Measurements from ENCODE around the gene ADCY9.
A peak's percentile ranks its signal among the peaks of the same experiment; 100 is the strongest.
"Not testable (repeated sequence)": the region's sequence is repeated elsewhere in the genome, so short reads cannot be mapped to it uniquely, and the experiment has no call there.

ADCY9 gene

DNA sequence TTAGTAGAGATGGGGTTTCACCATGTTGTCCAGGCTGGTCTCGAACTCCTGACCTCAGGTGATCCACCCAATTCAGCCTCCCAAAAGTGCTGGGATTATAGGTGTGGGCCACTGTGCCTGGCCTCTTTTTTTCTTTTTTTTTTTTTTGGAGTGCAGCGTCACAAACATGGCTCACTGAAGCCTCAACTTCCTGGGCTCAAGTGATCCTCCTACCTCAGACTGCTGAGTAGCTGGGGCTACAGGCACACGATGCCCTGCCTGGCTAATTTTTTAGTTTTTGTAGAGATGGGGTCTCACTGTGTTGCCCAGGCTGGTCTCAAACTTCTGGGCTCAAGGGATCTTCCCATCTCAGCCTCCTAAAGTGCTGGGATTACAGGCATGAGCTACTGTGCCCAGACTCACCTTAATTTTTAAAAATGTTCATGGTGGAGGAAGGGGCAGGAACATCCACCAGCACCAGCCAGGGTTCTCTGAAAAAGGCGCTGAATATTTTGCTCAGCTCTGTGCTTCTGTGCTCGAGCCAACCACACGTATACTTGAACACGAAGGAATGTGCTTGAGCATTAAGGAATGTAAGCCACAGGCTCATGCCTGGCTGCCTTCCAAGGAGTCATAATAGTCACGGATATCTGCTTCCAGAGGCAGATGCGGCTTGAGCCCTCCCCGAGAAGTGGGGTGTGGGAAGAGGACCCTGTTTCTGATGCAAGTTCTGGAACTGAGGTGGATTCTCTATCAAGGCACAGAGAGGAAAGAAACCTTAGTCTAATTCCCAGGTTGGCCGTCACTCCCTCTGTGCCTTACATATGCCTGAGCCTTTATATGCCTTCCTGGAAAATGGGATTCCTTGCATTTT is 170.3 kb downstream of the ADCY9 start:
- H3K4me1 Mint-ChIP-seq = peaks cover 0 to 2% of the 10 kb centered on the region in 2 donors
- H3K27me3 Mint-ChIP-seq = peaks cover 9 to 28% of the 10 kb centered on the region in 2 donors
- H3K36me3 Mint-ChIP-seq = no peaks in the 10 kb centered on the region
- DNase-seq (no peak), ATAC-seq (replicated peaks) (no peak)
- no peak overlapping the region for H3K4me3 Mint-ChIP-seq
- H3K27ac Mint-ChIP-seq = no peak overlapping the region
- peaks cover 0 to 3% of the 10 kb centered on the region in 2 donors for H3K9me3 Mint-ChIP-seq

DNA sequence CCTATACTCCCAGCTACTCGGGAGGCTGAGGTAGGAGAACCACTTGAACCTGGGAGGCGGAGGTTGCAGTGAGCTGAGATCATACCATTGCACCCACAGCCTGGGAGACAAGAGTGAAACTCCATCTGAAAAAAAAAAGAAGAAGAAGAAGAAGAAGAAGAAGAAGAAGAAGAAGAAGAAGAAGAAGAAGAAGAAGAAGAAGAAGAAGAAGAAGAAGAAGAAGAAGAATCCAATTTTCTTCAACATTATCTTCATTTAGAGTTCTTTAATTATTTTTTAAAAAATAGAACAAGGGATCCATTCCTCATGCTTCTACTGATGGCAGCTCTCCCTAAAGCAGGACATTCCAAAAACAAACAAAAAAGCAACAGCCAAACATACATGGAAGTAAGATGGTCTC is 171.8 kb downstream of the ADCY9 start:
- H3K27ac Mint-ChIP-seq; H3K36me3 Mint-ChIP-seq; H3K4me1 Mint-ChIP-seq; DNase-seq; H3K4me3 Mint-ChIP-seq; ATAC-seq (replicated peaks); H3K9me3 Mint-ChIP-seq: not testable (repeated sequence)
- peaks cover 0 to 17% of the 10 kb centered on the region in 2 donors for H3K27me3 Mint-ChIP-seq

DNA sequence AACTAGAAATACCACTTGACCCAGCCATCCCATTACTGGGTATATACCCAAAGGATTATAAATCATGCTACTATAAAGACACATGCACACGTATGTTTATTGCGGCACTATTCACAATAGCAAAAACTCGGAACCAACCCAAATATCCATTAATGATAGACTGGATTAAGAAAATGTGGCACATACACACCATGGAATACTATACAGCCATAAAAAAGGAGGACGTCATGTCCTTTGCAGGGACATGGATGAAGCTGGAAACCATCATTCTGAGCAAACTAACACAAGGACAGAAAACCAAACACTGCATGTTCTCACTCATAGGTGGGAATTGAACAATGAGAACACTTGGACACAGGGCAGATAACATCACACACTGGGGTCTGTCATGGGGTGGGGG is 174.1 kb downstream of the ADCY9 start:
- H3K27ac Mint-ChIP-seq = not testable (repeated sequence)

DNA sequence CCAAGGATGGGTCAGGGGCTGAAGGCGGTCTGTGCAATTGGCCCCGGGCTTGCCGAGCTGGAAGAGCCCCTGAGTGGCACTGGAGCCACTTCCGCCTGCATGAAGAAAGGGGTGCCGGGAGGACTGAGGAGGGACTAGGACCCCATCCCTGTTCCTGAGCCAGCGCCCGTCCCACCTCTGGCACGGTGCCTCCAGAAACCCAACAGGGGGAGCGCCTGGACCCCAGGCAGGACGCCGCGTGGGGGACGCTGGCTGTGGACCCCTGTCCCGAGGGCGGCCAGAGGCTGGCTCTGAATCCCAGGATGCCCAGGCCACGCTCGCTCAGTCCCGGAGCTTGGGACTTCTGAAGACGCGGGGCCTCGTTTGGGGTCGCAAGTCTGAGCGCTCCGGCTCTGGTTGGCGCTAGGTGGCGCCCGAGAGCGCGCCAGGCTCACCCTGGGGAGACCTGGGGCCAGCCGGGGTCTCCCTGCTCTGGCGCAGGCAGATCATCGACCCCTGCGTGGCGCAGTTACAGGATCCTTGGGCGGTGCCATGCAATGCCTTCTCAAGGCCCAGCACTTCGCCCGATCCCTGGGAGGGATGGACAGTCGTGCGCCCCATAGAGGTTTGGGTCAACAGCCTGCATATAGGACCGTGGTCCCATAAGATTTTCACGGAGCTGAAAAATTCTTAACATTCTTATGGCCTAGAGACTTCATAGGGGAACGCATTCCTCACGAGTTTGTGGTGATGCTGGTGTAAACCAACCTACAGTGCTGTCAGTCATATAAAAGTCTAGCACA is 177.2 kb downstream of the ADCY9 start:
- Mint-ChIP-seq H3K4me3 (peak overlapping the region in 1 of 2 donors; percentile 54), H3K9me3 (peaks cover 0 to 3% of the 10 kb centered on the region in 2 donors), H3K27ac (no peak overlapping the region), H3K4me1 (peaks cover 2 to 6% of the 10 kb centered on the region in 2 donors), H3K36me3 (no peaks in the 10 kb centered on the region), H3K27me3 (peaks cover 17 to 23% of the 10 kb centered on the region in 2 donors)
- ATAC-seq (replicated peaks) (peak; percentile 89), DNase-seq (peak; percentile 40)

More for the DNA sequence above, 174.1 kb downstream of the ADCY9 start:
- H3K27me3 Mint-ChIP-seq = peaks cover 5 to 17% of the 10 kb centered on the region in 2 donors
- not testable (repeated sequence) for DNase-seq; H3K4me3 Mint-ChIP-seq; H3K9me3 Mint-ChIP-seq; H3K36me3 Mint-ChIP-seq; H3K4me1 Mint-ChIP-seq; ATAC-seq (replicated peaks)

DNA sequence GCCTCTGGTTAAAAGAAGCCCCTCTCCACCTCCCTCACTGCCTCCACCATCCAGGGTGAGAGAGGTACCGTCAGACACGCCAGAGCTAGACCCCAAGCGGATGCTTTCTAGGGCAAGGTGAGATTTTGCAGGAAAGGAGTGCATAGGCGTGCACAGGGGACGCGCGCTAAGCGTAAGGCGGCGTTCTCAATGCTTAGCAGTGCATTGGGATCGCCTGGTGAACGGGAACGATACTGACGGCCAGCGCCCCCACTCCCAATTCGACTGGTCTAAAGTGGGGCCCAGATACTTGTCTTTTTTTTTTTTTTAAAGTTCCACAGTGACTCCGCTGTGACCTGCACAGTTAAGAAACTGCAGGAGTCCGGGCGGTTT is 177.8 kb downstream of the ADCY9 start:
- Mint-ChIP-seq H3K36me3 (no peaks in the 10 kb centered on the region), H3K27me3 (peaks cover 17 to 23% of the 10 kb centered on the region in 2 donors), H3K4me3 (peak overlapping the region; percentile 25 to 54), H3K4me1 (peaks cover 2 to 6% of the 10 kb centered on the region in 2 donors), H3K27ac (no peak overlapping the region), H3K9me3 (peaks cover 0 to 3% of the 10 kb centered on the region in 2 donors)
- no peak for DNase-seq
- ATAC-seq (replicated peaks) = peak; percentile 12 to 21

DNA sequence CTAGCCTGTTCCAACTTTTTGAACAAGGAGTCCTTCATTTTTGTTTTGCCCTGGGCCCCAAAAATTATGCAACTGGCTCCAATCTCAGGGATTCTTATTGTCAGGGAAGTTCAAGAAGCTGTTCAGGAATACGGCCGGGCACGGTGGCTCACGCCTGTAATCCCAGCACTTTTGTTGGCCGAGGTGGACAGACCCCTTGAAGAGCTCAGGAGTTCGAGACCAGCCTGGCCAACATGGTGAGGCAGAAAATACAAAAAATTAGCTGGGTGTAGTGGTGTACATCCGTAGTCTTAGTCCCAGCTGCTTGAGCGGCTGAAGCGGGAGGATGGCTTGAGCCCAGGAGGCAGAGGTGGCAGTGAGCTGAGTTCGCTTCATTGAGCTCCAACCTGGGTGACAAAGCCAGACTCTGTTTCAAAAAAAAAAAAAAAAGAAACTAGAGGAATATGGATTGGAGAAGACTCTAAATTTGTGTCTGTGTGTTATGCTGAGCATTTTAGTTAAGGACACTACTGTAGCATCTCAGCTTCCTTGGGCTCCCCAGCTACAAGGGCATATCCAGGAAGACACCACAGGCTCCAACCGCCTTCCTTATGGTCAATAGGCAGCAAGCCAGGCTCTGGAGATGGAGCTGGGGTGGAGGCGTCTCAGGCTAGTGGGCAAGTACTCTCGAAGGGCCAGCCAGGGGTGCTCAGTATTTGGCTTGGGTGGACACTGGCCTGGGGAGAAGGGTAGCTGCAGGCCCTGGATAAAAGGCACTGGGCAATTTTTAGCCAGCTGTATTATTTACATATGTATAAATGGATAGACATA is 179.0 kb downstream of the ADCY9 start:
- H3K27me3 Mint-ChIP-seq = peaks cover 17 to 22% of the 10 kb centered on the region in 2 donors
- peaks cover 0 to 3% of the 10 kb centered on the region in 2 donors for H3K9me3 Mint-ChIP-seq

DNA sequence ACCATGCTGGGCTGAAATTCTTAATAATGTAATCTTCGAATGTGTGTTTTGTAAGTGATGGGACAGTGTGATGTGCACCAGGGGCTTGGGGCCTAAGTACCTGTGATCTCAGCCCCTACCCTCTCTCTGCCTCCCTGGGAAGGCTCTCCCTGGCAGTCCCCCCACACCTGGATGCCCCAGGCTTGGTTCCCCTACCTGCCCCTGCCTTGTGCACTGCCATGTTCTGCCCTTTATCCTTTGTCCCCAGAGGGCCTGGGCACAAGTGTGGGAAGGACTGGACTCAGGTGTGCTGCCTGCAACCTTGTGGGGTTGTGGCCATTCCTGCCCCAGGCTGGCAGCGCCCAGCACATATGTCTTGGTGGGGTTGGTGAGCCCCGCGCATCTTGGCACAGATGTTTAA is 180.3 kb downstream of the ADCY9 start:
- H3K9me3 Mint-ChIP-seq = no peaks in the 10 kb centered on the region
- H3K4me1 Mint-ChIP-seq = peaks cover 2 to 6% of the 10 kb centered on the region in 2 donors
- no peak overlapping the region for H3K4me3 Mint-ChIP-seq
- DNase-seq (no peak), ATAC-seq (replicated peaks) (no peak)
- H3K36me3 Mint-ChIP-seq = no peaks in the 10 kb centered on the region
- H3K27ac Mint-ChIP-seq = no peak overlapping the region
- peaks cover 17 to 19% of the 10 kb centered on the region in 2 donors for H3K27me3 Mint-ChIP-seq

More for the DNA sequence above, 179.0 kb downstream of the ADCY9 start:
- no peaks in the 10 kb centered on the region for H3K36me3 Mint-ChIP-seq
- DNase-seq (no peak), ATAC-seq (replicated peaks) (no peak)
- H3K4me3 Mint-ChIP-seq = no peak overlapping the region
- peaks cover 2 to 6% of the 10 kb centered on the region in 2 donors for H3K4me1 Mint-ChIP-seq
- H3K27ac Mint-ChIP-seq = no peak overlapping the region

DNA sequence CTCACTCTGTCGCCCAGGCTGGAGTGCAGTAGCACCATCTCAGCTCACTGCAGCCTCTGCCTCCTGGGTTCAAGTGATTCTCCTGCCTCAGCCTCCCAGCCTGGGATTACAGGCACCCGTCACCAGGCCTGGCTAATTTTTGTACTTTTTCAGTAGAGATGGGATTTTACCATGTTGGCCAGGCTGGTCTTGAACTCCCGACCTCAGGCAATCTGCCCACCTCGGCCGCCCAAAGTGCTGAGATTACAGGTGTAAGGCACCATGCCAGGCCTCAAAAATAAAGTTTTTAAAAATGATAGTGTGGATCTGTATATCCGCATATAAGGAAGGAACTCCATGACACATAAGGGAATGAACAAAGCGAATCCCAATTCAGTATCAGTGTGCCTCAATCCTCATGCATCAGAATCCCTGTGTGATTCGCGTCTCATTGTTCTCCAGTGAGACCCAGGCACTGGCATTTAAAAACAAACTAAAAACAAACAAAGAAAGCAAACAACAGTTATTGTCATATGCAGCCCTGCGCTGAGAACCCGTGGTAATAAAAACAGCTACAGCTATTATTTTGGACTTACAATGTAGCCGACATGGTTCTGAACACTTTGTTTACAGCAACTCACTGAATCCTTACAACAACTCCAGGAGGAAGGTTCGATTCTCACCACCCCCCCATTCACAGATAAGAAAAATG is 181.6 kb downstream of the ADCY9 start:
- Mint-ChIP-seq H3K27me3 (peaks cover 17 to 24% of the 10 kb centered on the region in 2 donors), H3K27ac (no peak overlapping the region), H3K4me3 (no peak overlapping the region), H3K36me3 (no peaks in the 10 kb centered on the region), H3K4me1 (peaks cover 2 to 6% of the 10 kb centered on the region in 2 donors), H3K9me3 (no peaks in the 10 kb centered on the region)
- DNase-seq (no peak), ATAC-seq (replicated peaks) (no peak)

DNA sequence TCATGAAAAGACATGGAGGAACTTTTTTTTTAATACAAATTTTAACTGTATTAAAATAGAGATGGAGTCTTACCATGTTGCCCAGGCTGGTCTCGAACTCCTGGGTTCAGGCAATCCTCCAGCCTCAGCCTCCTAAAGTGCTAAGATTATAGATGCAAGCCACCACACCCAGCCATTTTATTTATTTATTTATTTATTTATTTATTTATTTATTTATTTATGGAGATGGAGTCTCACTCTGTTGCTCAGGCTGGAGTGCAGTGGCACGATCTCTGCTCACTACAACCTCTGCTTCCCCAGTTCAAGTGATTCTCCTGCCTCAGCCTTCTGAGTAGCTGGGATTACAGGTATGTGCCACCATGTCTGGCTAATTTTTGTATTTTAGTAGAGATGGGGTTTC is 189.1 kb downstream of the ADCY9 start:
- H3K4me3 Mint-ChIP-seq; H3K4me1 Mint-ChIP-seq; ATAC-seq (replicated peaks); H3K36me3 Mint-ChIP-seq; H3K9me3 Mint-ChIP-seq; H3K27ac Mint-ChIP-seq; DNase-seq: not testable (repeated sequence)
- H3K27me3 Mint-ChIP-seq = peaks cover 16 to 31% of the 10 kb centered on the region in 2 donors

DNA sequence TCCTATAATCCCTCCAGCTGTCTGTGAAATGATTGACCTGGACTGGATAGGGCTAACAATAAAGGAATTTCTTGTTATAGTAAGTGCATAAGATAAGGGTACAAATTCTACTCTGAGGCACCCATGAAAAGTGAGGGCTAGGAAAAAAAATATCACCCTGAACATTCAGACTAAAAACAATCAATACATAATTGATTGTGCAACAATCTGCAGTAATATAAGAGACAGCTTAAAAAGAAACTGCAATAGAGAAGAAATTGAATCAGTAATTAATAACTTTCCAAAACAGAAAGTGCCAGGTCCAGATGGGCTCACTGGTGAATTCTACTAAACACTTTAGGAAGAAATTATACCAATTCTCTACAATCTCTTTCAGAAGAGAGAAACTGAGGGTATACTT is 191.5 kb downstream of the ADCY9 start:
- Mint-ChIP-seq H3K9me3 (peaks cover 0 to 2% of the 10 kb centered on the region in 2 donors), H3K4me1 (no peaks in the 10 kb centered on the region), H3K27ac (no peak overlapping the region), H3K4me3 (no peak overlapping the region), H3K27me3 (peaks cover 24 to 41% of the 10 kb centered on the region in 2 donors), H3K36me3 (no peaks in the 10 kb centered on the region)
- DNase-seq (no peak), ATAC-seq (replicated peaks) (no peak)

DNA sequence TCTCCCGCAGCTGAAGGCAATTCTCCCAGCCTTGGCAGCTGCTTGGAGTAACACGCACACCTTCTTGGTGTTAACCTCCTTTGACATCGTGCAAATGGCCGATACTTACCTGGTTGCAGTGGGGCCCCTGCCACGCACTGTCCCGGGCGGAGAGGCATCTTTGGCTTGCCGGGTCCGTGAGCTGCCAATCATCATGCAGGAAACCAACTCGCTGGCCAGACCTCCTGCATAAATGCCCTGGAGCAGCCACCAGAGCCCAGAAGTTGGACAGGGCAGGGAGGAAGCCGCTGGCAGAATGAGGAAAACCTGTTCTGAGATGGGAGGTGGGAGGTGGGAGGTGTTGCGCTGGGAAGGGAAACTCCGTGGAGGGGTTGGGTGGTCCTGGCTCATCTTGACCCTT is 194.0 kb downstream of the ADCY9 start:
- Mint-ChIP-seq H3K36me3 (peaks cover 7 to 10% of the 10 kb centered on the region in 2 donors), H3K27ac (no peak overlapping the region), H3K27me3 (peaks cover 28 to 48% of the 10 kb centered on the region in 2 donors), H3K9me3 (peaks cover 9 to 15% of the 10 kb centered on the region in 2 donors), H3K4me3 (no peak overlapping the region), H3K4me1 (no peaks in the 10 kb centered on the region)
- ATAC-seq (replicated peaks) = no peak
- DNase-seq = no peak

DNA sequence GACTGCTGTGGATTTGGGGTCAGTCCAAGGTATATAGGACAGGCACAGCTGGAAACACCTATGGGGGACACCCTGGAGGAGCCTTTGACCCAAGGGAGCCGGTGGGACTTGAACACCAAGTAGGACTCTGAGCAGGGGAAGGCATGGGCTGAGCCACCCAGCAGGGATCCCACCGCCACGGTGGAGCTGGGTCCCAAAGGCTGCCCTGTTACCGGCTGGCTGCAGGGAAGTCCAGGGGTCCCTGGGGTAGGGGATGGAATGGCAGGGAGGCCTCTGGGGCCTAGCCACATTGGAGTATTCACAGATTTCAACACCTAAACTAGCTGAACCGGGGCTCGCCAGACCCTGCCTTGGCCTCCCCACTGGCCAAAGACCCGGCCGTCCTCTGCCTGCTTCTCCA is 196.0 kb downstream of the ADCY9 start:
- Mint-ChIP-seq H3K4me1 (no peaks in the 10 kb centered on the region), H3K36me3 (peaks cover 7 to 10% of the 10 kb centered on the region in 2 donors), H3K27ac (no peak overlapping the region), H3K9me3 (peaks cover 9 to 18% of the 10 kb centered on the region in 2 donors), H3K4me3 (no peak overlapping the region), H3K27me3 (peaks cover 26 to 41% of the 10 kb centered on the region in 2 donors)
- no peak for ATAC-seq (replicated peaks)
- DNase-seq = no peak

DNA sequence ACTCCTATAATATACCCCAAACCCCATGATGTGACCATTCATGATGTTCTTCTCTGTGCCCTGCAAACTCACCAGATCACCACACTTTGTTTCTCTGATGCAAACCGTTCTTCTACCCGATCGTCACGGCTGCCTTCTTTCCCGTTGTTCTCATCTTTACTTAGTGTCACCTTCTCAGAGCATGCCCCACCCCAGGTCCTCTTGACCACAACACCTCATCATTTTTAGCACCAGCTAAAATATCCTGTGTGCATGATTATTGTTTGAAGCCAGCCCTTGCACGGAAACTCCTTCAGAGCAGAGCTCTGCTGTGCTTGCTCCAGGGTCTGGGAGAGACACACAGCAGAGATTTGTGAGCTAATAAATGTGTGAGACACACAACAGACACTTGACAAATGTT is 196.8 kb downstream of the ADCY9 start:
- H3K4me3 Mint-ChIP-seq = no peak overlapping the region
- H3K27me3 Mint-ChIP-seq = peaks cover 31 to 41% of the 10 kb centered on the region in 2 donors
- ATAC-seq (replicated peaks) (no peak), DNase-seq (no peak)
- H3K27ac Mint-ChIP-seq = no peak overlapping the region
- H3K4me1 Mint-ChIP-seq = no peaks in the 10 kb centered on the region
- peaks cover 7 to 10% of the 10 kb centered on the region in 2 donors for H3K36me3 Mint-ChIP-seq
- H3K9me3 Mint-ChIP-seq = peaks cover 9 to 18% of the 10 kb centered on the region in 2 donors
